HG02678 (cell line): ENCODE measurements around the gene WFIKKN2.
A peak's percentile ranks its signal among the peaks of the same experiment; 100 is the strongest.
"Not testable (repeated sequence)": the region's sequence is repeated elsewhere in the genome, so short reads cannot be mapped to it uniquely, and the experiment has no call there.

Experiments used
- ATAC-seq: cut with Tn5 transposase; IDR thresholded peaks from one replicate; pipeline ENCODE4 v1.9.1; 2021; ENCODE audit warnings: mild to moderate bottlenecking, moderate library complexity; ENCODE audit not compliant: unreplicated experiment

The WFIKKN2 gene

GRCh38 chr17:50850640-50851039 is 15.3 kb downstream of the WFIKKN2 start:
- ATAC-seq, result no peak

GRCh38 chr17:50853015-50853615 is 17.7 kb downstream of the WFIKKN2 start:
- no peak for ATAC-seq

GRCh38 chr17:50853781-50854180 is 18.4 kb downstream of the WFIKKN2 start:
- no peak for ATAC-seq

GRCh38 chr17:50855708-50856330 is 20.4 kb downstream of the WFIKKN2 start:
- no peak for ATAC-seq

- no peak for ATAC-seq
Measured at GRCh38 chr17:50856431-50856830, 21.0 kb downstream of the WFIKKN2 start.

- no peak for ATAC-seq
Measured at GRCh38 chr17:50858486-50859225, 23.3 kb downstream of the WFIKKN2 start.

GRCh38 chr17:50859727-50860126 is 24.3 kb downstream of the WFIKKN2 start:
- not testable (repeated sequence) for ATAC-seq

GRCh38 chr17:50861334-50861676 is 25.9 kb downstream of the WFIKKN2 start:
- ATAC-seq, result no peak

- ATAC-seq, result no peak
Measured at GRCh38 chr17:50861822-50862528, 26.6 kb downstream of the WFIKKN2 start.

GRCh38 chr17:50863221-50863843 is 27.9 kb downstream of the WFIKKN2 start:
- no peak for ATAC-seq

GRCh38 chr17:50863931-50864330 is 28.5 kb downstream of the WFIKKN2 start:
- ATAC-seq, result no peak

GRCh38 chr17:50864747-50865059 is 29.3 kb downstream of the WFIKKN2 start:
- no peak for ATAC-seq

- peak; percentile 15 for ATAC-seq
Measured at GRCh38 chr17:50865060-50865867, 29.9 kb downstream of the WFIKKN2 start.

- ATAC-seq, result peak; percentile 12
Measured at GRCh38 chr17:50865868-50866260, 30.5 kb downstream of the WFIKKN2 start.

- ATAC-seq, result peak; percentile 69
Measured at GRCh38 chr17:50866261-50866949, 31.0 kb downstream of the WFIKKN2 start, which contains the start of gene TOB1. Gene TOB1 (minus strand): TSS chr17:50866354. CDS start chr17:50864017, 2,337 bp downstream.

- peak; percentile 2 for ATAC-seq
Measured at GRCh38 chr17:50866950-50867362, 31.6 kb downstream of the WFIKKN2 start.

- peak; percentile 34 for ATAC-seq
Measured at GRCh38 chr17:50867363-50868139, 32.2 kb downstream of the WFIKKN2 start.

GRCh38 chr17:50868140-50868438 is 32.7 kb downstream of the WFIKKN2 start:
- ATAC-seq, result no peak

- no peak for ATAC-seq
Measured at GRCh38 chr17:50868602-50869001, 33.2 kb downstream of the WFIKKN2 start.
